IMR-90 (cell line): ENCODE measurements around the gene FBXW11. TPM values are rescaled to one million over a fixed set of nuclear protein-coding genes. Genes with fewer than 3 reads are reported as not detected.

ENCODE experiments used
- ATAC-seq: fragments of 200-7000 bp; cut with Tn5 transposase; 2 replicates; pipeline ENCODE4 v1.9.1; 2020; ENCODE audit warnings: low read depth, mild to moderate bottlenecking, moderate library complexity
- BruUV-seq: library from RNA; stranded (reverse); fragments of 400-500 nt; replicated peaks from 2 replicates; lab custom pipeline; 2021; lab: Mats Ljungman, UMichigan
- CTCF ChIA-PET: fragments of 300-600 bp; formaldehyde crosslinking; extraction: SDS; loops from one replicate; lab custom pipeline; 2021; ENCODE audit warnings: antibody characterized with exemption; lab: Yijun Ruan, JAX
- POLR2A ChIA-PET: fragments of 300-600 bp; sonication (Branson Sonifier 250); formaldehyde crosslinking; loops from one replicate; lab custom pipeline; 2022; ENCODE audit warnings: antibody characterized with exemption; ENCODE audit not compliant: unreplicated experiment; lab: Charles Lee
- DNase-seq: peaks from one replicate; pipeline ENCODE4 v3.0.0; 2013
- H2AFZ ChIP-seq: replicated peaks from 2 replicates; pipeline ENCODE3; 2013; ENCODE audit warnings: low read length, mild to moderate bottlenecking; ENCODE audit not compliant: poor library complexity
- H2AK5ac ChIP-seq: 2 replicates; pipeline ENCODE4 v1.6.1; 2013; ENCODE audit warnings: low read depth, low read length, inconsistent platforms
- H2AK9ac ChIP-seq: replicated peaks from 2 replicates; pipeline ENCODE3; 2013; ENCODE audit warnings: mild to moderate bottlenecking, low read depth, low read length, moderate library complexity; ENCODE audit not compliant: poor library complexity
- H2BK120ac ChIP-seq: 2 replicates; pipeline ENCODE4 v1.6.1; 2013; ENCODE audit warnings: low read depth, low read length, inconsistent platforms
- H2BK15ac ChIP-seq: 3 replicates; pipeline ENCODE4 v1.6.1; 2013; ENCODE audit warnings: low read depth, low read length, inconsistent platforms
- H2BK20ac ChIP-seq: 2 replicates; pipeline ENCODE4 v1.6.1; 2013; ENCODE audit warnings: low read depth, mild to moderate bottlenecking, inconsistent platforms, low read length, moderate library complexity
- H2BK5ac ChIP-seq: 2 replicates; pipeline ENCODE4 v1.6.1; 2013; ENCODE audit warnings: mild to moderate bottlenecking, low read depth, low read length, inconsistent platforms; ENCODE audit not compliant: poor library complexity, severe bottlenecking
- H3K14ac ChIP-seq: replicated peaks from 2 replicates; pipeline ENCODE4 v1.6.1; 2013; ENCODE audit warnings: low read depth, low read length, inconsistent platforms
- H3K18ac ChIP-seq: 2 replicates; pipeline ENCODE4 v1.6.1; 2013; ENCODE audit warnings: low read depth, low read length, control low read depth
- H3K23ac ChIP-seq: 2 replicates; pipeline ENCODE4 v1.6.1; 2013; ENCODE audit warnings: low read depth, low read length, inconsistent platforms
- H3K27ac ChIP-seq: 2 replicates; pipeline ENCODE4 v1.5.1; 2013; ENCODE audit warnings: mild to moderate bottlenecking, control low read depth, low read length; ENCODE audit not compliant: insufficient read depth
- H3K27me3 ChIP-seq: 2 replicates; pipeline ENCODE4 v1.6.1; 2013; ENCODE audit warnings: low read length; ENCODE audit not compliant: control insufficient read depth, insufficient read depth
- H3K36me3 ChIP-seq: 2 replicates; pipeline ENCODE4 v1.6.1; 2013; ENCODE audit warnings: low read length, mixed read lengths; ENCODE audit not compliant: control insufficient read depth, insufficient read depth
- H3K4ac ChIP-seq: 2 replicates; pipeline ENCODE4 v1.6.1; 2013; ENCODE audit warnings: low read depth, low read length, inconsistent platforms
- H3K4me1 ChIP-seq: 2 replicates; pipeline ENCODE4 v1.6.1; 2013; ENCODE audit warnings: low read length, mixed read lengths; ENCODE audit not compliant: control insufficient read depth, insufficient read depth
- H3K4me2 ChIP-seq: 2 replicates; pipeline ENCODE4 v1.6.1; 2013; ENCODE audit warnings: low read depth, mild to moderate bottlenecking, control low read depth, low read length, moderate library complexity
- H3K4me3 ChIP-seq: 2 replicates; pipeline ENCODE4 v1.5.1; 2013; ENCODE audit warnings: low read depth, mild to moderate bottlenecking, control low read depth, low read length, moderate library complexity; ENCODE audit not compliant: insufficient read depth
- H3K56ac ChIP-seq: 2 replicates; pipeline ENCODE4 v1.6.1; 2013; ENCODE audit warnings: low read length, inconsistent platforms; ENCODE audit not compliant: insufficient read depth; ENCODE audit errors: extremely low read depth
- H3K79me1 ChIP-seq, 2 experiments: 2 replicates each; pipeline ENCODE4 v1.6.1; 2013; ENCODE audit warnings: low read length in 2 of 2, inconsistent platforms in 1 of 2, low read depth in 1 of 2
- H3K9ac ChIP-seq: 2 replicates; pipeline ENCODE4 v1.6.1; 2013; ENCODE audit warnings: low read depth, low read length, control low read depth
- H3K9me1 ChIP-seq: 2 replicates; pipeline ENCODE4 v1.6.1; 2013; ENCODE audit warnings: low read length, inconsistent platforms; ENCODE audit not compliant: insufficient read depth
- H3K9me3 ChIP-seq: 2 replicates; pipeline ENCODE4 v1.6.1; 2013; ENCODE audit warnings: low read length; ENCODE audit not compliant: control insufficient read depth, insufficient read depth
- H4K20me1 ChIP-seq: 2 replicates; pipeline ENCODE4 v1.6.1; 2013; ENCODE audit warnings: low read length, inconsistent platforms; ENCODE audit not compliant: insufficient read depth
- H4K5ac ChIP-seq: 2 replicates; pipeline ENCODE4 v1.6.1; 2013; ENCODE audit warnings: mild to moderate bottlenecking, low read depth, low read length, control low read depth
- H4K8ac ChIP-seq, 2 experiments: 2 replicates each; pipeline ENCODE4 v1.6.1; 2013; ENCODE audit warnings: low read depth in 2 of 2, low read length in 2 of 2, control low read depth in 1 of 2, inconsistent platforms in 1 of 2
- H4K91ac ChIP-seq: 2 replicates; pipeline ENCODE4 v1.6.1; 2013; ENCODE audit warnings: low read depth, low read length, inconsistent platforms; ENCODE audit not compliant: insufficient read depth
- BHLHE40 ChIP-seq: fragments of 150-350 bp; IDR thresholded peaks from 2 replicates; pipeline ENCODE4 v1.6.1; 2016; ENCODE audit warnings: mild to moderate bottlenecking, low read depth, low read length
- CEBPB ChIP-seq: IDR thresholded peaks from 2 replicates; pipeline ENCODE4 v1.6.1; 2012; ENCODE audit warnings: low read depth, low read length, improper control_type of control experiment
- CHD1 ChIP-seq: IDR thresholded peaks from 2 replicates; pipeline ENCODE4 v1.6.1; 2012; ENCODE audit warnings: low read depth, low read length, improper control_type of control experiment
- FOS ChIP-seq: fragments of 150-350 bp; IDR thresholded peaks from 2 replicates; pipeline ENCODE4 v1.6.1; 2016; ENCODE audit warnings: low read depth, low read length
- MAFK ChIP-seq: IDR thresholded peaks from 2 replicates; pipeline ENCODE4 v1.6.1; 2012; ENCODE audit warnings: low read depth, low read length, improper control_type of control experiment
- MAZ ChIP-seq: IDR thresholded peaks from 2 replicates; pipeline ENCODE4 v1.6.1; 2012; ENCODE audit warnings: low read depth, mild to moderate bottlenecking, low read length, improper control_type of control experiment, moderate library complexity, borderline replicate concordance
- MXI1 ChIP-seq: IDR thresholded peaks from 2 replicates; pipeline ENCODE4 v1.6.1; 2012; ENCODE audit warnings: low read depth, mild to moderate bottlenecking, low read length, moderate library complexity, borderline replicate concordance
- NFE2L2 ChIP-seq: fragments of 150-350 bp; IDR thresholded peaks from 2 replicates; pipeline ENCODE4 v1.6.1; 2016; ENCODE audit warnings: low read depth, mild to moderate bottlenecking, low read length
- POLR2A ChIP-seq: IDR thresholded peaks from 2 replicates; pipeline ENCODE4 v1.6.1; 2012; ENCODE audit warnings: mild to moderate bottlenecking, low read depth, low read length
- RAD21 ChIP-seq: IDR thresholded peaks from 2 replicates; pipeline ENCODE4 v1.6.1; 2012; ENCODE audit warnings: low read length, improper control_type of control experiment
- RCOR1 ChIP-seq: IDR thresholded peaks from 2 replicates; pipeline ENCODE4 v1.6.1; 2012; ENCODE audit warnings: mild to moderate bottlenecking, low read length, improper control_type of control experiment; ENCODE audit not compliant: insufficient replicate concordance
- RFX5 ChIP-seq: IDR thresholded peaks from 2 replicates; pipeline ENCODE4 v1.8.0; 2012; ENCODE audit warnings: low read depth, mild to moderate bottlenecking, low read length, moderate library complexity
- SMC3 ChIP-seq: fragments of 150-350 bp; IDR thresholded peaks from 2 replicates; pipeline ENCODE4 v1.6.1; 2016; ENCODE audit warnings: low read depth, mild to moderate bottlenecking, antibody characterized with exemption, low read length, moderate library complexity
- WGBS, 2 experiments: methylation state at CpG; one replicate each; pipeline versions ENCODE4 v1.1.5 to v1.1.7; 2013; ENCODE audit warnings: missing lambda C conversion rate in 2 of 2; ENCODE audit not compliant: insufficient read length in 1 of 2; ENCODE audit errors: extremely low coverage in 2 of 2; 5-methylcytosine and 5-hydroxymethylcytosine counted together
- dilution Hi-C: fragments of 300-500 bp; cut with HindIII; formaldehyde crosslinking; loops from one replicate; pipeline ENCODE4 v1.14.3; 2018; ENCODE audit warnings: low sequenced_read_pairs; ENCODE audit not compliant: unreplicated experiment
- in situ Hi-C: fragments of 300-500 bp; cut with MboI; formaldehyde crosslinking; loops from 3 replicates; pipeline ENCODE4 v1.14.3; 2019; ENCODE audit warnings: low sequenced_read_pairs, inconsistent platforms, mixed read lengths
- intact Hi-C: fragments of 100-400 bp; cut with micrococcal nuclease; formaldehyde crosslinking; loops from 2 replicates; pipeline ENCODE4 v1.10.0; 2022
- polyA plus RNA-seq, 3 experiments: library from polyadenylated mRNA; depleted of rRNA; stranded (reverse); fragments of >200 nt; gene quantifications; 2 replicates each; pipeline ENCODE4 v1.2.3, GENCODE V29; 2012; ENCODE audit warnings: low replicate concordance in 1 of 3
- total RNA-seq: library from RNA; depleted of rRNA; stranded (reverse); fragments of >200 nt; gene quantifications from 2 replicates; pipeline ENCODE4 v1.2.3, GENCODE V29; 2012
- TF ChIP-seq, protein P1 (sequence below): fragments of 150-350 bp; IDR thresholded peaks from 2 replicates; pipeline ENCODE4 v1.6.1; 2017; ENCODE audit warnings: mild to moderate bottlenecking, antibody characterized with exemption, low read length, low read depth
- TF ChIP-seq, protein P2 (sequence below): conservative IDR thresholded peaks from 2 replicates; pipeline ENCODE4 v1.5.1; 2012; ENCODE audit warnings: mild to moderate bottlenecking, low read depth, low read length, improper control_type of control experiment
- TF ChIP-seq, protein P3 (sequence below): fragments of 150-350 bp; IDR thresholded peaks from 2 replicates; pipeline ENCODE4 v1.6.1; 2016; ENCODE audit warnings: low read depth, mild to moderate bottlenecking, low read length, moderate library complexity, borderline replicate concordance

FBXW11 gene
- total and polyA plus RNA-seq, 2 of the 4 experiments (the other 2 are of a cell fraction) = 34.3 to 97.1 TPM

DNA sequence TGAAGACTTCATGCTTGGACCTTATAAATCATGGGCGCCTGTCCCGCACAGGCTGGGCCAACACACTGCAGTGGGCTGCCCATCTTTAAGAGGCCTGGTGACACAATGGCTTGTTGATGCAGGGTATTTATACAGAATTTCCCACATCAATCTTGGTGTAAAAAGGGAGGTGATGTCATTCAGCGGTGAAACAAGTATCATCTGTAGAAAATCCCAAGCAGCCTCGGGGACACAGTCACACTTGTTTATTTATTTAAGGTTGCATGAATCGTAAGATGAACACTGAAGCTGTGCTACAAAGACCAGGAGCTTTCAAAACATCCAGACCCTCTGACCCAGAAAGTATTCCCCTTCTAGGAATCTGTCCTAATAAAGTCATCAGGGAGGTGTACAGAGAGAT lies 180.3 kb downstream of the FBXW11 start:
- POLR2A ChIA-PET = no interaction called here
- TF ChIP-seq POLR2A (no peak), MXI1 (no peak), MAFK (no peak), RFX5 (no peak), MAZ (no peak), RAD21 (no peak), SMC3 (no peak), CHD1 (no peak), FOS (no peak), BHLHE40 (no peak), NFE2L2 (no peak), RCOR1 (no peak), CEBPB (no peak)
- TF ChIP-seq, protein P1, sequence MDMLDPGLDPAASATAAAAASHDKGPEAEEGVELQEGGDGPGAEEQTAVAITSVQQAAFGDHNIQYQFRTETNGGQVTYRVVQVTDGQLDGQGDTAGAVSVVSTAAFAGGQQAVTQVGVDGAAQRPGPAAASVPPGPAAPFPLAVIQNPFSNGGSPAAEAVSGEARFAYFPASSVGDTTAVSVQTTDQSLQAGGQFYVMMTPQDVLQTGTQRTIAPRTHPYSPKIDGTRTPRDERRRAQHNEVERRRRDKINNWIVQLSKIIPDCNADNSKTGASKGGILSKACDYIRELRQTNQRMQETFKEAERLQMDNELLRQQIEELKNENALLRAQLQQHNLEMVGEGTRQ = no peak
- TF ChIP-seq, protein P2, sequence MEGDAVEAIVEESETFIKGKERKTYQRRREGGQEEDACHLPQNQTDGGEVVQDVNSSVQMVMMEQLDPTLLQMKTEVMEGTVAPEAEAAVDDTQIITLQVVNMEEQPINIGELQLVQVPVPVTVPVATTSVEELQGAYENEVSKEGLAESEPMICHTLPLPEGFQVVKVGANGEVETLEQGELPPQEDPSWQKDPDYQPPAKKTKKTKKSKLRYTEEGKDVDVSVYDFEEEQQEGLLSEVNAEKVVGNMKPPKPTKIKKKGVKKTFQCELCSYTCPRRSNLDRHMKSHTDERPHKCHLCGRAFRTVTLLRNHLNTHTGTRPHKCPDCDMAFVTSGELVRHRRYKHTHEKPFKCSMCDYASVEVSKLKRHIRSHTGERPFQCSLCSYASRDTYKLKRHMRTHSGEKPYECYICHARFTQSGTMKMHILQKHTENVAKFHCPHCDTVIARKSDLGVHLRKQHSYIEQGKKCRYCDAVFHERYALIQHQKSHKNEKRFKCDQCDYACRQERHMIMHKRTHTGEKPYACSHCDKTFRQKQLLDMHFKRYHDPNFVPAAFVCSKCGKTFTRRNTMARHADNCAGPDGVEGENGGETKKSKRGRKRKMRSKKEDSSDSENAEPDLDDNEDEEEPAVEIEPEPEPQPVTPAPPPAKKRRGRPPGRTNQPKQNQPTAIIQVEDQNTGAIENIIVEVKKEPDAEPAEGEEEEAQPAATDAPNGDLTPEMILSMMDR = no peak
- TF ChIP-seq, protein P3, sequence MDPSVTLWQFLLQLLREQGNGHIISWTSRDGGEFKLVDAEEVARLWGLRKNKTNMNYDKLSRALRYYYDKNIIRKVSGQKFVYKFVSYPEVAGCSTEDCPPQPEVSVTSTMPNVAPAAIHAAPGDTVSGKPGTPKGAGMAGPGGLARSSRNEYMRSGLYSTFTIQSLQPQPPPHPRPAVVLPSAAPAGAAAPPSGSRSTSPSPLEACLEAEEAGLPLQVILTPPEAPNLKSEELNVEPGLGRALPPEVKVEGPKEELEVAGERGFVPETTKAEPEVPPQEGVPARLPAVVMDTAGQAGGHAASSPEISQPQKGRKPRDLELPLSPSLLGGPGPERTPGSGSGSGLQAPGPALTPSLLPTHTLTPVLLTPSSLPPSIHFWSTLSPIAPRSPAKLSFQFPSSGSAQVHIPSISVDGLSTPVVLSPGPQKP = no peak
- ATAC-seq = no peak

More for the DNA sequence above, 180.3 kb downstream of the FBXW11 start:
- Histone ChIP-seq H2BK20ac (no peak overlapping the region), H3K27ac (no peak overlapping the region), H3K9ac (no peak overlapping the region), H3K23ac (no peak overlapping the region), H2BK15ac (no peak overlapping the region), H3K18ac (no peak overlapping the region), H4K5ac (no peak overlapping the region), H3K4me2 (no peak overlapping the region), H3K27me3 (peaks cover 10% of the 10 kb centered on the region), H3K14ac (no peak overlapping the region), H4K91ac (no peak overlapping the region), H3K9me1 (no peaks in the 10 kb centered on the region), H4K20me1 (no peaks in the 10 kb centered on the region), H3K4me3 (no peak overlapping the region), H4K8ac (no peak overlapping the region), H3K9me3 (peaks cover 5% of the 10 kb centered on the region), H3K4me1 (no peaks in the 10 kb centered on the region), H2BK120ac (no peak overlapping the region), H2AFZ (no peak overlapping the region), H3K4ac (no peak overlapping the region), H3K79me1 (no peaks in the 10 kb centered on the region), H2BK5ac (no peak overlapping the region), H3K36me3 (no peaks in the 10 kb centered on the region), H2AK9ac (no peak overlapping the region), H2AK5ac (no peak overlapping the region), H3K56ac (no peak overlapping the region)
- BruUV-seq = no TSS peak
- CTCF ChIA-PET = no interaction called here
- dilution Hi-C loops = no loop called here
- intact Hi-C loops = no loop called here
- peak; percentile 38 for DNase-seq
- in situ Hi-C loops = no loop called here
- WGBS, 2 experiments = no CpG with 5 or more reads among the region's 5 CpGs
